ENCODE data around the gene WFDC13. TPM values are rescaled to one million over a fixed set of nuclear protein-coding genes. Genes with fewer than 3 reads are reported as not detected.

WFDC13 gene
- total and polyA plus RNA-seq, 2 of the 8 experiments (the other 6 are each of a cell fraction or from before 2014, with no cell fraction given), result not detected

- ChIA-PET CTCF (ENCODE audit: partially characterized antibody) (interaction anchor here (1.3 to 2.9 kb wide), 2 partner anchors 43 to 98 kb away, joined by 4 to 10 read pairs; partner anchors contain the start of gene WFDC10A), POLR2A (ENCODE audit: partially characterized antibody) (no interaction called here)
- no peak overlapping the region for H3K23ac ChIP-seq (ENCODE audit: insufficient read length)
- H2AK5ac ChIP-seq (ENCODE audit: low read depth, low read length), result no peak overlapping the region
- no peaks in the 10 kb centered on the region for H3K23me2 ChIP-seq (ENCODE audit: low read depth, low read length)
- H4K5ac ChIP-seq (ENCODE audit: insufficient read length, low read depth, low read length), result no peak overlapping the region
- H3K9me3 ChIP-seq (ENCODE audit: insufficient read depth in 2 of 2, low read depth in 1 of 2, low read length in 1 of 2), result 0 out of 4 replicates have a peak, but pooled peaks cover 0 to 2% of the 10 kb centered on the region in 2 experiments
- H3K56ac ChIP-seq (replicated peaks; ENCODE audit: insufficient read length, low read depth, low read length), result no peak overlapping the region
- H2BK5ac ChIP-seq (ENCODE audit: low read depth, low read length), result no peak overlapping the region
- H3K79me1 ChIP-seq (ENCODE audit: low read depth, low read length), result no peaks in the 10 kb centered on the region
- H3K4me1 ChIP-seq (replicated peaks in 1 of 4; ENCODE audit: control insufficient read depth in 3 of 4, insufficient read depth in 4 of 4, low read length in 3 of 4), result no peaks in the 10 kb centered on the region
- no peak overlapping the region for H2AFZ ChIP-seq (ENCODE audit: low read length)
- H4K20me1 ChIP-seq (replicated peaks in 1 of 2; ENCODE audit: control insufficient read depth in 1 of 2, insufficient read depth in 2 of 2, low read length in 2 of 2), result no peaks in the 10 kb centered on the region
- H4K8ac ChIP-seq (ENCODE audit: extremely low read depth, insufficient read depth, low read length), result no peak overlapping the region
- no peak overlapping the region for H3K9ac ChIP-seq (replicated peaks in 1 of 4; ENCODE audit: extremely low read depth in 1 of 4, low read depth in 3 of 4, low read length in 3 of 4)
- no peak overlapping the region for H3K27ac ChIP-seq (ENCODE audit: low read depth, low read length)
- no peak for TF ChIP-seq JUN (IDR thresholded peaks at IDR 0.05; ENCODE audit: low read depth, low read length)
- TF ChIP-seq ZNF274 (IDR thresholded peaks at IDR 0.05; ENCODE audit: borderline replicate concordance, extremely low read depth, low read length), result no peak
- TF ChIP-seq MAFK (IDR thresholded peaks at IDR 0.05; ENCODE audit: low read depth, low read length), result no peak
- TF ChIP-seq FOSL1 (IDR thresholded peaks at IDR 0.05; ENCODE audit: insufficient read depth, low read depth, low read length), result no peak
- H3K18ac ChIP-seq (ENCODE audit: extremely low read depth, low read length), result no peak overlapping the region
- DNase-seq (ENCODE audit: low read depth in 1 of 2, low spot score in 2 of 2), result no peak
- H2BK12ac ChIP-seq (ENCODE audit: low read depth, low read length), result no peak overlapping the region
- H3K36me3 ChIP-seq (ENCODE audit: control insufficient read depth in 2 of 4, insufficient read depth in 4 of 4, low read length in 3 of 4), result no peaks in the 10 kb centered on the region
- H3K14ac ChIP-seq (ENCODE audit: insufficient read length), result no peak overlapping the region
- H2BK15ac ChIP-seq (ENCODE audit: low read length), result no peak overlapping the region
- H3K27me3 ChIP-seq (replicated peaks in 1 of 4; ENCODE audit: control insufficient read depth in 3 of 4, extremely low read depth in 1 of 4, insufficient read depth in 3 of 4, low read length in 3 of 4), result no peaks in the 10 kb centered on the region
- FAIRE-seq, result no peak
- H3K4ac ChIP-seq (replicated peaks; ENCODE audit: insufficient read length, low read depth, low read length), result no peak overlapping the region
- no peak overlapping the region for H2BK120ac ChIP-seq (replicated peaks; ENCODE audit: low read depth, low read length)
- no peaks in the 10 kb centered on the region for H3K79me2 ChIP-seq (ENCODE audit: control insufficient read depth in 1 of 2, insufficient read depth in 2 of 2, low read length in 2 of 2)
- H4K91ac ChIP-seq (replicated peaks; ENCODE audit: insufficient read length, low read length), result no peak overlapping the region
- H3K4me2 ChIP-seq (ENCODE audit: insufficient read depth in 1 of 2, low read depth in 2 of 2, low read length in 2 of 2), result no peak overlapping the region
- H2BK20ac ChIP-seq (ENCODE audit: low read length), result no peak overlapping the region
- no peak overlapping the region for H3K4me3 ChIP-seq (ENCODE audit: extremely low read depth in 1 of 4, insufficient read depth in 2 of 4, low read depth in 3 of 4, low read length in 4 of 4)
These were observed 29.1 kb upstream of the WFDC13 start for GRCh38 chr20:45672765-45673164.

Data from H1 (cell line).